SK-N-SH (cell line): Measurements from ENCODE around the gene LNPEP.

Source experiments
- NRF1 ChIP-seq: IDR thresholded peaks from 2 replicates; pipeline ENCODE4 v1.6.1; 2012; ENCODE audit warnings: low read depth, mild to moderate bottlenecking, low read length
- POLR2AphosphoS5 ChIP-seq: IDR thresholded peaks from 2 replicates; pipeline ENCODE4 v1.6.1; 2012; ENCODE audit warnings: low read depth, low read length
- TF ChIP-seq, protein P1 (sequence below): fragments of 200-600 bp; sonication (generic); IDR thresholded peaks from 2 replicates; pipeline ENCODE4 v1.6.1; 2017; ENCODE audit warnings: antibody characterized with exemption, mild to moderate bottlenecking, moderate library complexity
- TF ChIP-seq, protein P2 (sequence below): IDR thresholded peaks from 2 replicates; pipeline ENCODE4 v1.4.0; 2012; ENCODE audit warnings: low read depth, borderline replicate concordance

DNA sequence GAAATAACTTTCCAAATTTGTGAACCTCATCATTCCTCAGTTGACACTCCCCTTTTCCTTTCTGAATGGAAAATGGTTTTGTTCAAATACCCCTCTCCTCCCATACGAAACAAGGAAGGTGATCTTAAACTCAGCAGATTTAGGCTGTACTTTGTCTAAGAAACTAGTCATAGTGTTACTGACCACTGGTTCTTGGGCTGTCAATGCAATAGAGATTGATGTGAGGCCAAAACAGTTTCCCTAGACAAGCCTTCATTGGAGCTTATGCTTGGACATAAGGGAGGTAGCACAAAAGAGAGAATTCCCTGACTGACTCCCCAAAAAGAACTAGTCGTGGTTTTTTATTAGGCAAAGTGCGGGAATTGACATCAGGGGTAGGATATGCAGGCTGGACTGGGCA is 5.3 kb upstream of the LNPEP start:
- no peak for TF ChIP-seq NRF1
- TF ChIP-seq, protein P1, sequence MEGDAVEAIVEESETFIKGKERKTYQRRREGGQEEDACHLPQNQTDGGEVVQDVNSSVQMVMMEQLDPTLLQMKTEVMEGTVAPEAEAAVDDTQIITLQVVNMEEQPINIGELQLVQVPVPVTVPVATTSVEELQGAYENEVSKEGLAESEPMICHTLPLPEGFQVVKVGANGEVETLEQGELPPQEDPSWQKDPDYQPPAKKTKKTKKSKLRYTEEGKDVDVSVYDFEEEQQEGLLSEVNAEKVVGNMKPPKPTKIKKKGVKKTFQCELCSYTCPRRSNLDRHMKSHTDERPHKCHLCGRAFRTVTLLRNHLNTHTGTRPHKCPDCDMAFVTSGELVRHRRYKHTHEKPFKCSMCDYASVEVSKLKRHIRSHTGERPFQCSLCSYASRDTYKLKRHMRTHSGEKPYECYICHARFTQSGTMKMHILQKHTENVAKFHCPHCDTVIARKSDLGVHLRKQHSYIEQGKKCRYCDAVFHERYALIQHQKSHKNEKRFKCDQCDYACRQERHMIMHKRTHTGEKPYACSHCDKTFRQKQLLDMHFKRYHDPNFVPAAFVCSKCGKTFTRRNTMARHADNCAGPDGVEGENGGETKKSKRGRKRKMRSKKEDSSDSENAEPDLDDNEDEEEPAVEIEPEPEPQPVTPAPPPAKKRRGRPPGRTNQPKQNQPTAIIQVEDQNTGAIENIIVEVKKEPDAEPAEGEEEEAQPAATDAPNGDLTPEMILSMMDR, result no peak
- no peak for TF ChIP-seq POLR2AphosphoS5
- TF ChIP-seq, protein P2, sequence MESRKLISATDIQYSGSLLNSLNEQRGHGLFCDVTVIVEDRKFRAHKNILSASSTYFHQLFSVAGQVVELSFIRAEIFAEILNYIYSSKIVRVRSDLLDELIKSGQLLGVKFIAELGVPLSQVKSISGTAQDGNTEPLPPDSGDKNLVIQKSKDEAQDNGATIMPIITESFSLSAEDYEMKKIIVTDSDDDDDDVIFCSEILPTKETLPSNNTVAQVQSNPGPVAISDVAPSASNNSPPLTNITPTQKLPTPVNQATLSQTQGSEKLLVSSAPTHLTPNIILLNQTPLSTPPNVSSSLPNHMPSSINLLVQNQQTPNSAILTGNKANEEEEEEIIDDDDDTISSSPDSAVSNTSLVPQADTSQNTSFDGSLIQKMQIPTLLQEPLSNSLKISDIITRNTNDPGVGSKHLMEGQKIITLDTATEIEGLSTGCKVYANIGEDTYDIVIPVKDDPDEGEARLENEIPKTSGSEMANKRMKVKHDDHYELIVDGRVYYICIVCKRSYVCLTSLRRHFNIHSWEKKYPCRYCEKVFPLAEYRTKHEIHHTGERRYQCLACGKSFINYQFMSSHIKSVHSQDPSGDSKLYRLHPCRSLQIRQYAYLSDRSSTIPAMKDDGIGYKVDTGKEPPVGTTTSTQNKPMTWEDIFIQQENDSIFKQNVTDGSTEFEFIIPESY, result no peak
